GM10847 (cell line): Measurements from ENCODE around the gene NOS1AP.

ENCODE experiments used
- POLR2A ChIP-seq: IDR thresholded peaks from 2 replicates; pipeline ENCODE4 v1.6.1; 2011; ENCODE audit not compliant: insufficient read length; ENCODE audit errors: extremely low read depth

The NOS1AP gene

GRCh38 chr1:162240577-162240976 lies 171.1 kb downstream of the NOS1AP start:
- no peak for TF ChIP-seq POLR2A

- TF ChIP-seq POLR2A: no peak
Observed at GRCh38 chr1:162242804-162243203, 173.3 kb downstream of the NOS1AP start.

GRCh38 chr1:162248854-162249535 lies 179.5 kb downstream of the NOS1AP start:
- TF ChIP-seq POLR2A: no peak

GRCh38 chr1:162250004-162250730 lies 180.7 kb downstream of the NOS1AP start:
- TF ChIP-seq POLR2A: no peak

- TF ChIP-seq POLR2A: no peak
Observed at GRCh38 chr1:162251102-162251501, 181.6 kb downstream of the NOS1AP start.

GRCh38 chr1:162252214-162252613 lies 182.7 kb downstream of the NOS1AP start:
- no peak for TF ChIP-seq POLR2A

GRCh38 chr1:162253790-162254189 lies 184.3 kb downstream of the NOS1AP start:
- no peak for TF ChIP-seq POLR2A

GRCh38 chr1:162256287-162256686 lies 186.8 kb downstream of the NOS1AP start:
- no peak for TF ChIP-seq POLR2A

GRCh38 chr1:162258394-162258793 lies 188.9 kb downstream of the NOS1AP start:
- TF ChIP-seq POLR2A: no peak

- TF ChIP-seq POLR2A: no peak
Observed at GRCh38 chr1:162259894-162260455, 190.5 kb downstream of the NOS1AP start.

- TF ChIP-seq POLR2A: no peak
Observed at GRCh38 chr1:162264108-162264507, 194.6 kb downstream of the NOS1AP start.

- no peak for TF ChIP-seq POLR2A
Observed at GRCh38 chr1:162265983-162266382, 196.5 kb downstream of the NOS1AP start.

- TF ChIP-seq POLR2A: no peak
Observed at GRCh38 chr1:162270016-162270770, 200.7 kb downstream of the NOS1AP start.

- TF ChIP-seq POLR2A: no peak
Observed at GRCh38 chr1:162271972-162272371, 202.5 kb downstream of the NOS1AP start.

GRCh38 chr1:162272419-162272818 lies 202.9 kb downstream of the NOS1AP start:
- TF ChIP-seq POLR2A: no peak
